ENCODE results near the gene ELMOD1.

ELMOD1 gene

GRCh38 chr11:107711861-107712755, 121.2 kb downstream of the ELMOD1 start, which contains the start of gene SLN (continued):
- peak; percentile 46; the same call in 1 of the 2 replicates for TF ChIP-seq EGR2 (tag by site-specific recombination; IDR thresholded peaks at IDR 0.05; ENCODE audit: low read depth)
- no peak for TF ChIP-seq TCF7L2 (IDR thresholded peaks at IDR 0.05; ENCODE audit: borderline replicate concordance, low read depth, low read length)

DNA sequence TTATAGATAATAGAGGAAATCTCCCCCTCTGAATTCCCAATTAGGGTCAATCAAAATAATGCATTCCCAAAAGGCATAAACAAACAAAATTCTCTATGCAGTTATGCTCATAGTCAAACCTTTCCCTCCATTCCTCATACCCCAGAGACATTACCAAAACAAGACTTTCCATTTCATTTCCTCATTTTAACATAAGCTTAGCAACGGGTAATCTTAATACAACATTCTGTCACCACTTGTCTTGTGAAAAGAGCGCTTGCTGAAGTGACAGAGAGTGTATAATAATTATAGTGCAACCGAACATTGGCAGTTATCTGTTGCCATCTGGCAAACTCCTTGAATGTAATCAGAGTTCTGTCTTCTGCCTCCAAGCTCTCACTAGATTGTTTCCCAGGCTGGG, 122.1 kb downstream of the ELMOD1 start:
- TF ChIP-seq ZNF549 (tag by site-specific recombination; IDR thresholded peaks at IDR 0.05) = no peak
- no peak for TF ChIP-seq ZNF184 (tag by site-specific recombination; IDR thresholded peaks at IDR 0.05)
- TF ChIP-seq ZNF76 (tag by site-specific recombination; IDR thresholded peaks at IDR 0.05; ENCODE audit: borderline replicate concordance, low read depth) = no peak
- no peak for TF ChIP-seq ZBTB6 (tag by site-specific recombination; IDR thresholded peaks at IDR 0.05)
- 0 out of 2 replicates have a peak, but pooled peaks have one; percentile 54 for TF ChIP-seq OVOL3 (tag by site-specific recombination; IDR thresholded peaks at IDR 0.05)
- 0 out of 2 replicates have a peak, but pooled peaks have one; percentile 27 for TF ChIP-seq SP7 (tag by site-specific recombination; IDR thresholded peaks at IDR 0.05)
- no peak for TF ChIP-seq ZBTB11 (tag by site-specific recombination; conservative IDR thresholded peaks at IDR 0.05; ENCODE audit: low read depth)
- no peak for TF ChIP-seq ZSCAN4 (tag by site-specific recombination; IDR thresholded peaks at IDR 0.05)
- no peak for TF ChIP-seq ZNF266 (tag by site-specific recombination; IDR thresholded peaks at IDR 0.05; ENCODE audit: low read depth)
- no peak for TF ChIP-seq ZNF112 (tag by site-specific recombination; IDR thresholded peaks at IDR 0.05)
- TF ChIP-seq ZBTB49 (tag by site-specific recombination; IDR thresholded peaks at IDR 0.05; ENCODE audit: low read depth) = no peak
- no peak for TF ChIP-seq ZNF239 (tag by site-specific recombination; IDR thresholded peaks at IDR 0.05)
- TF ChIP-seq ZNF341 (tag by site-specific recombination; IDR thresholded peaks at IDR 0.05; ENCODE audit: low read depth) = no peak
- no peak for TF ChIP-seq TCF7L2 (IDR thresholded peaks at IDR 0.05; ENCODE audit: borderline replicate concordance, low read depth, low read length)
- TF ChIP-seq KLF16 (tag by site-specific recombination; IDR thresholded peaks at IDR 0.05) = no peak
- TF ChIP-seq ZNF514 (tag by site-specific recombination; IDR thresholded peaks at IDR 0.05) = no peak
- ChIA-PET POLR2A (no interaction called here), CTCF (no interaction called here)
- Histone ChIP-seq H3K4me1 (ENCODE audit: control insufficient read depth, insufficient read depth, low read length) (no peaks in the 10 kb centered on the region), H3K27ac (ENCODE audit: extremely low read depth, low read depth, low read length) (no peak overlapping the region), H3K36me3 (ENCODE audit: control insufficient read depth in 2 of 2, insufficient read depth in 1 of 2, low read length in 2 of 2) (no peaks in the 10 kb centered on the region), H3K4me3 (ENCODE audit: low read depth, low read length) (no peak overlapping the region), H3K9me3 (ENCODE audit: control insufficient read depth, insufficient read depth, low read depth, low read length) (no peaks in the 10 kb centered on the region)
